MM.1S (cell line): Measurements from ENCODE around the gene UBE2U.

Source experiments
- DNase-seq: peaks from one replicate; pipeline ENCODE4 v3.0.0-alpha.2; 2015
- H2AFZ ChIP-seq: fragments of 300-600 bp; sonication (generic); 2 replicates; pipeline ENCODE4 v1.6.0; 2016; ENCODE audit warnings: antibody characterized with exemption, low read length
- H3F3A ChIP-seq: fragments of 300-600 bp; sonication (generic); 2 replicates; pipeline ENCODE4 v1.6.1; 2016; ENCODE audit warnings: mild to moderate bottlenecking, antibody characterized with exemption, low read length, moderate library complexity, mixed read lengths; ENCODE audit not compliant: insufficient read depth
- H3K27ac ChIP-seq: fragments of 300-600 bp; sonication (generic); 2 replicates; pipeline ENCODE4 v1.5.1; 2016; ENCODE audit warnings: mild to moderate bottlenecking, low read length
- H3K27me3 ChIP-seq: fragments of 300-600 bp; sonication (generic); replicated peaks from 2 replicates; pipeline ENCODE4 v1.6.0; 2016; ENCODE audit warnings: low read length; ENCODE audit not compliant: insufficient read depth
- H3K36me3 ChIP-seq: fragments of 300-600 bp; sonication (generic); replicated peaks from 2 replicates; pipeline ENCODE4 v1.6.1; 2016; ENCODE audit warnings: mild to moderate bottlenecking, low read length, mixed read lengths; ENCODE audit not compliant: insufficient read depth
- H3K4me1 ChIP-seq: fragments of 300-600 bp; sonication (generic); 2 replicates; pipeline ENCODE4 v1.6.1; 2016; ENCODE audit warnings: low read length, mixed read lengths
- H3K4me2 ChIP-seq: fragments of 300-600 bp; sonication (generic); 2 replicates; pipeline ENCODE4 v1.6.0; 2016; ENCODE audit warnings: low read depth, low read length
- H3K4me3 ChIP-seq: fragments of 300-600 bp; sonication (generic); 2 replicates; pipeline ENCODE4 v1.5.1; 2016; ENCODE audit warnings: low read length, mixed read lengths
- H3K79me2 ChIP-seq: fragments of 300-600 bp; sonication (generic); 2 replicates; pipeline ENCODE4 v1.6.1; 2016; ENCODE audit warnings: mixed run types, low read length, mixed read lengths
- H3K9ac ChIP-seq: fragments of 300-600 bp; sonication (generic); 2 replicates; pipeline ENCODE4 v1.6.1; 2016; ENCODE audit warnings: low read length, mixed read lengths
- H3K9me2 ChIP-seq: fragments of 300-600 bp; sonication (generic); replicated peaks from 2 replicates; pipeline ENCODE4 v1.6.1; 2016; ENCODE audit warnings: mild to moderate bottlenecking, low read length, mixed read lengths; ENCODE audit not compliant: insufficient read depth
- H3K9me3 ChIP-seq: fragments of 300-600 bp; sonication (generic); replicated peaks from 2 replicates; pipeline ENCODE4 v1.6.1; 2016; ENCODE audit warnings: mild to moderate bottlenecking, low read length, mixed read lengths; ENCODE audit not compliant: insufficient read depth
- H4K20me1 ChIP-seq: fragments of 300-600 bp; sonication (generic); 2 replicates; pipeline ENCODE4 v1.6.1; 2016; ENCODE audit warnings: mild to moderate bottlenecking, low read length, moderate library complexity, mixed read lengths; ENCODE audit not compliant: insufficient read depth
- EZH2 ChIP-seq: fragments of 300-600 bp; sonication (generic); optimal IDR thresholded peaks from 2 replicates; pipeline ENCODE3; 2017; ENCODE audit warnings: low read depth, mild to moderate bottlenecking, antibody characterized with exemption, low read length, mixed read lengths
- EZH2phosphoT487 ChIP-seq: fragments of 300-600 bp; sonication (generic); IDR thresholded peaks from 2 replicates; pipeline ENCODE4 v1.6.1; 2018; ENCODE audit warnings: antibody characterized with exemption, low read length
- TF ChIP-seq, protein P1 (sequence below): fragments of 300-600 bp; sonication (generic); IDR thresholded peaks from 2 replicates; pipeline ENCODE4 v1.5.1; 2016; ENCODE audit warnings: antibody characterized with exemption, low read length, mixed read lengths

Gene UBE2U, protein sequence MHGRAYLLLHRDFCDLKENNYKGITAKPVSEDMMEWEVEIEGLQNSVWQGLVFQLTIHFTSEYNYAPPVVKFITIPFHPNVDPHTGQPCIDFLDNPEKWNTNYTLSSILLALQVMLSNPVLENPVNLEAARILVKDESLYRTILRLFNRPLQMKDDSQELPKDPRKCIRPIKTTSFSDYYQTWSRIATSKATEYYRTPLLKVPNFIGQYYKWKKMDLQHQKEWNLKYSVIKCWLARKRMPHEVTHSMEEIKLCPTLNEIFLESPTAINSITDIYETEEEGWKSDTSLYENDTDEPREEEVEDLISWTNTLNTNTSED

DNA sequence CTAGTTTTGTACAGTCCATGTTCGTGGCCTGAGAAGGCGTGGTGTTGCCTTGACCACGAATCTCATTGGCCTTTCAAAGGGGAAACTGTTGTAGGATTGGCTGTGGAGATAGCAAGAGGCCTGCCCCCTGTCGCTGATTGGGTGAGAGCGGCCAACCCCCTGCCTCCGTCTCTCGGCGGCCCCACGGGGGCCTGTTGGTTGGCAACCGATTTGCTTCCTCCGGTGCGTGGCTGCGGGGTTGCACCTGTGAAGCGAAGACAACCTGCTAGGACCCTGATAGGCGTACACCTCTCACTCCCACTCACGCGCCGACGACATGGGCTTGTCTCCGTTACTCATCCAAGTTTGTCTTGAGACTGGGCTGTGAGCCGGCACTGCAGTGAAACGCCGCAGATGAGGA is at the start of gene UBE2U:
Gene UBE2U, plus strand, starts transcription at position 204 of the 400 bp plus-strand sequence. CDS start 428 bp downstream, outside the sequence.
- no peak within 1 kb of the TSS for H2AFZ ChIP-seq
- TF ChIP-seq, protein P1, sequence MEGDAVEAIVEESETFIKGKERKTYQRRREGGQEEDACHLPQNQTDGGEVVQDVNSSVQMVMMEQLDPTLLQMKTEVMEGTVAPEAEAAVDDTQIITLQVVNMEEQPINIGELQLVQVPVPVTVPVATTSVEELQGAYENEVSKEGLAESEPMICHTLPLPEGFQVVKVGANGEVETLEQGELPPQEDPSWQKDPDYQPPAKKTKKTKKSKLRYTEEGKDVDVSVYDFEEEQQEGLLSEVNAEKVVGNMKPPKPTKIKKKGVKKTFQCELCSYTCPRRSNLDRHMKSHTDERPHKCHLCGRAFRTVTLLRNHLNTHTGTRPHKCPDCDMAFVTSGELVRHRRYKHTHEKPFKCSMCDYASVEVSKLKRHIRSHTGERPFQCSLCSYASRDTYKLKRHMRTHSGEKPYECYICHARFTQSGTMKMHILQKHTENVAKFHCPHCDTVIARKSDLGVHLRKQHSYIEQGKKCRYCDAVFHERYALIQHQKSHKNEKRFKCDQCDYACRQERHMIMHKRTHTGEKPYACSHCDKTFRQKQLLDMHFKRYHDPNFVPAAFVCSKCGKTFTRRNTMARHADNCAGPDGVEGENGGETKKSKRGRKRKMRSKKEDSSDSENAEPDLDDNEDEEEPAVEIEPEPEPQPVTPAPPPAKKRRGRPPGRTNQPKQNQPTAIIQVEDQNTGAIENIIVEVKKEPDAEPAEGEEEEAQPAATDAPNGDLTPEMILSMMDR, result no peak
- TF ChIP-seq EZH2phosphoT487 (no peak), EZH2 (no peak)

DNA sequence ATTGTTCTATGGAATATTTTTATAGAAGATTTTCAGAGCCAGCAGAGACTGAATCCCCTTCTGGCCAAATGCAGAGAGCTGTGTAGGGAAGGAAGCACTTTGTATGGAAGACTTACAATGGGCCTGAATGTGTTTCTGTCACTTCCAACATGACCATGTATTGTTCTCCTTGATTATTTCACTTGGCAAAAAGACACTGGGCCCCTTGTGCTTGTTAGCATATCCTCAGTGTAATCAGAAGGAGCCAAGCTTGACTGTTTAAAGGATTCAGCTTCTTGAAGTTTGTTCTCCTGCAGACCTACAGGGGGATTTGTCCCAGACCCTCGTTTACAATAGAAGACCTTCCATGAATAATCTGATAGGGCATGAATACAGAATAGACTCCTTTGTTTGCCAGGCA is 48.1 kb upstream of the UBE2U start:
- Histone ChIP-seq H3F3A (no peaks in the 10 kb centered on the region), H4K20me1 (no peaks in the 10 kb centered on the region), H3K9me3 (no peaks in the 10 kb centered on the region), H3K36me3 (no peaks in the 10 kb centered on the region), H3K4me3 (no peak overlapping the region), H3K9ac (no peak overlapping the region), H3K27me3 (no peaks in the 10 kb centered on the region), H3K4me2 (no peak overlapping the region), H3K9me2 (no peaks in the 10 kb centered on the region), H3K4me1 (peaks cover 15% of the 10 kb centered on the region), H3K79me2 (no peaks in the 10 kb centered on the region), H3K27ac (no peak overlapping the region), H2AFZ (no peak overlapping the region)
- TF ChIP-seq EZH2 (no peak), EZH2phosphoT487 (no peak)
- TF ChIP-seq, protein P1, result no peak
- no peak for DNase-seq

More for the DNA sequence above, at the start of gene UBE2U:
- Histone ChIP-seq H3K9me3 (no peaks in the 10 kb centered on the region), H3K9ac (no peak within 1 kb of the TSS), H3K27ac (no peak within 1 kb of the TSS), H4K20me1 (no peaks in the 10 kb centered on the region), H3K36me3 (no peaks in the 10 kb centered on the region), H3K9me2 (no peaks in the 10 kb centered on the region), H3K4me2 (no peak within 1 kb of the TSS), H3K4me3 (no peak within 1 kb of the TSS), H3F3A (no peaks in the 10 kb centered on the region), H3K79me2 (no peaks in the 10 kb centered on the region), H3K27me3 (no peaks in the 10 kb centered on the region), H3K4me1 (no peaks in the 10 kb centered on the region)
- no peak for DNase-seq

DNA sequence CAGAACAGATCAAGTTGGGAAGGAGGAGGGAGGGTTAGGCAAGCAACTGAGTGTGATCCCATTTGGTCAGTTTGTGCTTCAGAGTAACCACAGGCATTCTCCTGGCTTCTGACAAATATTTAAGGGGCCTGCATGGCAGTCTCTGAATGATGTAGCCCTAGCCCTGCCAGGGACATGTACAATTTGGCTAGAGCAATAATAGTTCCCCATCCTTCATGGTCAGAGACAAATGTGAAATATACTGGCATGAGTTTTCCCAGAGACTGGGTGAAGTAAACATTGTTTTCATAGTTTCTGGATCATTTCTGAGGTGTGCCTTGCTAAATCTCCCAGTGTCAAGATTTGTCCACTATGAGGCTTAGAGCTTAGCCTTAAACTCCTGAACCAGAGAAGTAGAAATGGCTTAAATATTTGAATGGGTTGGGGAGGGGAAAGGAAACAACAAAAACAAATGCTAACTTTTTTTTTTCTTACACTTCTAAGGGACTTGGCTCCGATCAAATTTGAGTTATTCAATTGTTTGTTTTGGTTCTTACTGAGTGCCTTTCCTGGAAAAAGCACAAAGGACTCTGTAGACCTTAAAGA is 42.0 kb upstream of the UBE2U start:
- TF ChIP-seq, protein P1, result no peak
- TF ChIP-seq EZH2, result no peak
- TF ChIP-seq EZH2phosphoT487, result no peak
- no peak for DNase-seq
- no peaks in the 10 kb centered on the region for H3K27me3 ChIP-seq
- no peak overlapping the region for H3K9ac ChIP-seq
- no peaks in the 10 kb centered on the region for H3K4me1 ChIP-seq
- no peak overlapping the region for H3K4me3 ChIP-seq
- H3K36me3 ChIP-seq, result no peaks in the 10 kb centered on the region
- no peaks in the 10 kb centered on the region for H3K9me2 ChIP-seq
- no peaks in the 10 kb centered on the region for H3F3A ChIP-seq
- no peak overlapping the region for H3K4me2 ChIP-seq
- H4K20me1 ChIP-seq, result no peaks in the 10 kb centered on the region
- no peak overlapping the region for H3K27ac ChIP-seq
- H3K9me3 ChIP-seq, result no peaks in the 10 kb centered on the region
- no peak overlapping the region for H2AFZ ChIP-seq
- H3K79me2 ChIP-seq, result no peaks in the 10 kb centered on the region
